CD4-positive, CD25-positive, alpha-beta regulatory T cell (primary cell): Measurements from ENCODE around the gene TMED10. TPM values are rescaled to one million over a fixed set of nuclear protein-coding genes. Genes with fewer than 3 reads are reported as not detected.
"Not testable (repeated sequence)": the region's sequence is repeated elsewhere in the genome, so short reads cannot be mapped to it uniquely, and the experiment has no call there.

ENCODE experiments used
- ATAC-seq, 2 donors: fragments of 150-1000 bp; cut with Tn5 transposase; one replicate each; pipeline ENCODE4 v1.10.0; 2021; ENCODE audit warnings: low read depth in 2 of 2, moderate number of reproducible peaks in 2 of 2, moderate library complexity in 1 of 2
- DNase-seq, 3 donors: peaks; one replicate each; pipeline versions ENCODE4 v3.0.0 to v3.0.0-alpha.2; 2012 to 2022; ENCODE audit warnings: mixed read lengths in 1 of 3
- H3K27ac ChIP-seq: one replicate; pipeline ENCODE4 v1.7.0; 2013; ENCODE audit warnings: mild to moderate bottlenecking, low read length; ENCODE audit not compliant: insufficient read depth, poor library complexity, severe bottlenecking
- H3K27me3 ChIP-seq: one replicate; pipeline ENCODE4 v1.7.0; 2013; ENCODE audit warnings: low read length; ENCODE audit not compliant: control insufficient read depth, insufficient read depth
- H3K36me3 ChIP-seq: one replicate; pipeline ENCODE4 v1.7.0; 2013; ENCODE audit warnings: mild to moderate bottlenecking, low read length, moderate library complexity; ENCODE audit not compliant: control insufficient read depth, insufficient read depth
- H3K4me1 ChIP-seq: 2 replicates; pipeline ENCODE4 v1.7.0; 2013; ENCODE audit warnings: mild to moderate bottlenecking, low read length; ENCODE audit not compliant: insufficient read depth, control insufficient read depth, poor library complexity, severe bottlenecking
- H3K4me3 ChIP-seq: one replicate; pipeline ENCODE4 v1.7.0; 2013; ENCODE audit warnings: low read depth, mild to moderate bottlenecking, low read length, moderate library complexity
- H3K9me3 ChIP-seq, 2 experiments: 1 replicate in 1 of 2; 2 replicates in 1 of 2; pipeline ENCODE4 v1.7.0; 2013; ENCODE audit warnings: low read length in 2 of 2, mild to moderate bottlenecking in 1 of 2, moderate library complexity in 1 of 2; ENCODE audit not compliant: control insufficient read depth in 2 of 2
- H3K27ac Mint-ChIP-seq, 3 donors: one replicate each; pipeline ENCODE4 v1.8.0; 2020 to 2022; ENCODE audit warnings: mild to moderate bottlenecking in 3 of 3, mixed read lengths in 3 of 3, moderate library complexity in 2 of 3
- H3K27me3 Mint-ChIP-seq: one replicate; pipeline ENCODE4 v1.8.0; 2022; ENCODE audit warnings: mild to moderate bottlenecking, mixed read lengths
- H3K36me3 Mint-ChIP-seq: one replicate; pipeline ENCODE4 v1.8.0; 2020; ENCODE audit warnings: mixed read lengths
- H3K4me1 Mint-ChIP-seq, 4 donors: one replicate each; pipeline ENCODE4 v1.8.0; 2020 to 2022; ENCODE audit warnings: mixed read lengths in 4 of 4, mild to moderate bottlenecking in 1 of 4
- H3K4me3 Mint-ChIP-seq, 4 donors: one replicate each; pipeline ENCODE4 v1.8.0; 2020 to 2022; ENCODE audit warnings: mild to moderate bottlenecking in 4 of 4, mixed read lengths in 4 of 4, moderate library complexity in 3 of 4
- H3K9me3 Mint-ChIP-seq, 7 donors: one replicate each; pipeline ENCODE4 v1.8.0; 2020 to 2022; ENCODE audit warnings: mixed read lengths in 7 of 7, mild to moderate bottlenecking in 3 of 7, moderate library complexity in 2 of 7
- polyA plus RNA-seq, 4 donors: library from polyadenylated mRNA; unstranded; fragments of 300-500 nt; fragmentation: Illumina TruSeq; gene quantifications; one replicate each; pipeline ENCODE4 v1.2.3, GENCODE V29; 2021
- total RNA-seq: library from RNA; stranded (reverse); gene quantifications from one replicate; pipeline ENCODE4 v1.2.3, GENCODE V29; 2022

TMED10 gene
- total and polyA plus RNA-seq, 5 donors from 2014 or later, result 128 to 265 (median 249) TPM

GRCh38 chr14:75183225-75183624 lies 6.8 kb upstream of the TMED10 start:
- Histone ChIP-seq H3K4me3 (no peak overlapping the region), H3K9me3 (no peaks in the 10 kb centered on the region), H3K27me3 (no peaks in the 10 kb centered on the region), H3K36me3 (no peaks in the 10 kb centered on the region), H3K27ac (no peak overlapping the region), H3K4me1 (no peaks in the 10 kb centered on the region)
- Mint-ChIP-seq H3K4me3 (no peak overlapping the region), H3K27ac (no peak overlapping the region), H3K36me3 (no peaks in the 10 kb centered on the region), H3K4me1 (peaks cover 0 to 6% (median 0%) of the 10 kb centered on the region in 4 donors), H3K9me3 (no peaks in the 10 kb centered on the region), H3K27me3 (peaks cover 6% of the 10 kb centered on the region)
- DNase-seq (no peak), ATAC-seq (no peak)

GRCh38 chr14:75182821-75183220 lies 6.4 kb upstream of the TMED10 start:
- no peaks in the 10 kb centered on the region for H3K9me3 Mint-ChIP-seq
- Histone ChIP-seq H3K4me1 (no peaks in the 10 kb centered on the region), H3K4me3 (no peak overlapping the region), H3K36me3 (no peaks in the 10 kb centered on the region), H3K27me3 (no peaks in the 10 kb centered on the region), H3K9me3 (no peaks in the 10 kb centered on the region), H3K27ac (no peak overlapping the region)
- no peak overlapping the region for H3K4me3 Mint-ChIP-seq
- no peak overlapping the region for H3K27ac Mint-ChIP-seq
- peaks cover 6% of the 10 kb centered on the region for H3K27me3 Mint-ChIP-seq
- no peak for DNase-seq
- peaks cover 0 to 10% (median 0%) of the 10 kb centered on the region in 4 donors for H3K4me1 Mint-ChIP-seq
- H3K36me3 Mint-ChIP-seq, result no peaks in the 10 kb centered on the region
- no peak for ATAC-seq

- H3K9me3 Mint-ChIP-seq, H3K9me3 ChIP-seq, H3K4me1 ChIP-seq, H3K4me3 ChIP-seq, H3K27me3 Mint-ChIP-seq, H3K27ac Mint-ChIP-seq, DNase-seq, ATAC-seq, H3K27ac ChIP-seq, H3K27me3 ChIP-seq, H3K36me3 Mint-ChIP-seq, H3K4me3 Mint-ChIP-seq, H3K36me3 ChIP-seq: not testable (repeated sequence)
- peaks cover 0 to 15% (median 2%) of the 10 kb centered on the region in 4 donors for H3K4me1 Mint-ChIP-seq
Observed at GRCh38 chr14:75182163-75182562, 5.8 kb upstream of the TMED10 start.

- Mint-ChIP-seq H3K36me3 (no peaks in the 10 kb centered on the region), H3K27me3 (peaks cover 4% of the 10 kb centered on the region), H3K27ac (no peak overlapping the region), H3K9me3 (no peaks in the 10 kb centered on the region), H3K4me1 (peaks cover 4 to 19% (median 5%) of the 10 kb centered on the region in 4 donors), H3K4me3 (no peak overlapping the region)
- Histone ChIP-seq H3K4me3 (no peak overlapping the region), H3K27ac (no peak overlapping the region), H3K4me1 (peaks cover 5% of the 10 kb centered on the region), H3K36me3 (no peaks in the 10 kb centered on the region), H3K27me3 (no peaks in the 10 kb centered on the region), H3K9me3 (no peaks in the 10 kb centered on the region)
- ATAC-seq (no peak), DNase-seq (no peak)
Observed at GRCh38 chr14:75181293-75182062, 5.1 kb upstream of the TMED10 start.

GRCh38 chr14:75175677-75176141 lies 703 bp downstream of the TMED10 start:
- ATAC-seq, result no peak
- H3K4me3 ChIP-seq, result peak overlapping the region; percentile 97
- no peaks in the 10 kb centered on the region for H3K9me3 ChIP-seq
- H3K27me3 ChIP-seq, result no peaks in the 10 kb centered on the region
- peaks cover 33% of the 10 kb centered on the region for H3K4me1 ChIP-seq
- peaks cover 7% of the 10 kb centered on the region for H3K36me3 Mint-ChIP-seq
- H3K27me3 Mint-ChIP-seq, result peaks cover 7% of the 10 kb centered on the region
- peak overlapping the region; percentile 97 to 99 (median 98) for H3K27ac Mint-ChIP-seq
- DNase-seq, result no peak
- H3K9me3 Mint-ChIP-seq, result no peaks in the 10 kb centered on the region
- peaks cover 18 to 55% (median 40%) of the 10 kb centered on the region in 4 donors for H3K4me1 Mint-ChIP-seq
- no peaks in the 10 kb centered on the region for H3K36me3 ChIP-seq
- peak overlapping the region; percentile 99 for H3K27ac ChIP-seq
- H3K4me3 Mint-ChIP-seq, result peak overlapping the region; percentile 86 to 97 (median 91)

GRCh38 chr14:75174066-75174465 lies 2.3 kb downstream of the TMED10 start:
- Histone ChIP-seq H3K36me3 (no peaks in the 10 kb centered on the region), H3K27me3 (no peaks in the 10 kb centered on the region), H3K4me1 (peaks cover 33% of the 10 kb centered on the region), H3K9me3 (no peaks in the 10 kb centered on the region), H3K27ac (peak overlapping the region; percentile 99), H3K4me3 (peak overlapping the region; percentile 0)
- peaks cover 10% of the 10 kb centered on the region for H3K36me3 Mint-ChIP-seq
- peak overlapping the region; percentile 20 to 99 (median 98) for H3K27ac Mint-ChIP-seq
- peaks cover 7% of the 10 kb centered on the region for H3K27me3 Mint-ChIP-seq
- H3K4me3 Mint-ChIP-seq, result peak overlapping the region; percentile 65 to 89 (median 76)
- no peaks in the 10 kb centered on the region for H3K9me3 Mint-ChIP-seq
- ATAC-seq, result no peak
- peaks cover 18 to 68% (median 52%) of the 10 kb centered on the region in 4 donors for H3K4me1 Mint-ChIP-seq
- no peak for DNase-seq

- no peaks in the 10 kb centered on the region for H3K9me3 Mint-ChIP-seq
- peaks cover 17 to 89% (median 59%) of the 10 kb centered on the region in 4 donors for H3K4me1 Mint-ChIP-seq
- Histone ChIP-seq H3K36me3 (no peaks in the 10 kb centered on the region), H3K27ac (no peak overlapping the region), H3K27me3 (no peaks in the 10 kb centered on the region), H3K4me1 (peaks cover 34% of the 10 kb centered on the region), H3K4me3 (no peak overlapping the region), H3K9me3 (no peaks in the 10 kb centered on the region)
- DNase-seq (no peak), ATAC-seq (no peak)
- peak overlapping the region in 1 of 3 donors; percentile 14 for H3K27ac Mint-ChIP-seq
- H3K36me3 Mint-ChIP-seq, result peaks cover 21% of the 10 kb centered on the region
- no peaks in the 10 kb centered on the region for H3K27me3 Mint-ChIP-seq
- peak overlapping the region in 2 of 4 donors; percentile 14 to 55 for H3K4me3 Mint-ChIP-seq
Observed at GRCh38 chr14:75170772-75171171, 5.6 kb downstream of the TMED10 start.
